Measurements from ENCODE around the gene ZNF341.
"Not testable (repeated sequence)": the region's sequence is repeated elsewhere in the genome, so short reads cannot be mapped to it uniquely, and the experiment has no call there.

The ZNF341 gene

GRCh38 chr20:33730946-33731692 lies 677 bp upstream of the ZNF341 start:
- DNase-seq = no peak

GRCh38 chr20:33732166-33732970 lies 572 bp downstream of the ZNF341 start:
- peak; percentile 93 for DNase-seq

GRCh38 chr20:33733654-33734576 lies 2.1 kb downstream of the ZNF341 start:
- DNase-seq = peak; percentile 27

GRCh38 chr20:33736962-33737361 lies 5.2 kb downstream of the ZNF341 start:
- DNase-seq = no peak

- no peak for DNase-seq
Observed at GRCh38 chr20:33739493-33739892, 7.7 kb downstream of the ZNF341 start.

- DNase-seq = no peak
Observed at GRCh38 chr20:33740189-33740588, 8.4 kb downstream of the ZNF341 start.

- DNase-seq = no peak
Observed at GRCh38 chr20:33744181-33744580, 12.4 kb downstream of the ZNF341 start.

GRCh38 chr20:33744773-33745385 lies 13.1 kb downstream of the ZNF341 start:
- DNase-seq = no peak

- no peak for DNase-seq
Observed at GRCh38 chr20:33746325-33746998, 14.7 kb downstream of the ZNF341 start.

GRCh38 chr20:33751775-33752174 lies 20.0 kb downstream of the ZNF341 start:
- DNase-seq = no peak

GRCh38 chr20:33753143-33753542 lies 21.3 kb downstream of the ZNF341 start:
- no peak for DNase-seq

- DNase-seq = no peak
Observed at GRCh38 chr20:33753763-33754162, 22.0 kb downstream of the ZNF341 start.

- not testable (repeated sequence) for DNase-seq
Observed at GRCh38 chr20:33755936-33756490, 24.2 kb downstream of the ZNF341 start.

- DNase-seq = no peak
Observed at GRCh38 chr20:33757046-33757445, 25.2 kb downstream of the ZNF341 start.

- DNase-seq = no peak
Observed at GRCh38 chr20:33757458-33757857, 25.7 kb downstream of the ZNF341 start.

GRCh38 chr20:33761698-33762250 lies 30.0 kb downstream of the ZNF341 start:
- no peak for DNase-seq

GRCh38 chr20:33765099-33765498 lies 33.3 kb downstream of the ZNF341 start:
- DNase-seq = no peak

- no peak for DNase-seq
Observed at GRCh38 chr20:33765592-33765991, 33.8 kb downstream of the ZNF341 start.

- DNase-seq = no peak
Observed at GRCh38 chr20:33766686-33767085, 34.9 kb downstream of the ZNF341 start.

- DNase-seq = no peak
Observed at GRCh38 chr20:33767777-33768138, 36.0 kb downstream of the ZNF341 start.

GRCh38 chr20:33769043-33769442 lies 37.2 kb downstream of the ZNF341 start:
- no peak for DNase-seq
